GM21381 (cell line): Measurements from ENCODE around the gene ERGIC2.
"Not testable (repeated sequence)": the region's sequence is repeated elsewhere in the genome, so short reads cannot be mapped to it uniquely, and the experiment has no call there.

ENCODE experiments used
- ATAC-seq: cut with Tn5 transposase; IDR thresholded peaks from one replicate; pipeline ENCODE4 v1.9.1; 2021; ENCODE audit warnings: mild to moderate bottlenecking, moderate library complexity; ENCODE audit not compliant: unreplicated experiment

Gene ERGIC2

GRCh38 chr12:29304388-29304787, 76.6 kb downstream of the ERGIC2 start:
- no peak for ATAC-seq

DNA sequence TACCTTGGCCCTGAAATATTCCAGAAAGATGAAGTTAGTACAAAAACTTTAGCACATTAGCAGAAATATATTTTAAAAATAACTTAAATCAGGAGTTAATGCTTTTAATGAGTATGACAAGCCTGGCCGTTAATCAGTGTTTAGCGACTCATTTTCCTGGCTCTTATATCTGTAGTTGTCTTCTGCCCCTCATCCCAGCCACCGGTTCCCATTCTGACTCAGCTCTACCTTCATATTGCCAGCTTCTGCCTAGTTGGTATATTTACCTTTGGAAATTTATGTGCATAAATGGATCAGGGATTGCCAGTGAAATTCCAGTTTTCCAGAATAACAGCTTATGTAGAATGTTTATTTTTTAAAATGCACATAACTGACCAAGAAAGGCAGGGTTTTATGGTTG, 79.9 kb downstream of the ERGIC2 start:
- ATAC-seq = no peak

DNA sequence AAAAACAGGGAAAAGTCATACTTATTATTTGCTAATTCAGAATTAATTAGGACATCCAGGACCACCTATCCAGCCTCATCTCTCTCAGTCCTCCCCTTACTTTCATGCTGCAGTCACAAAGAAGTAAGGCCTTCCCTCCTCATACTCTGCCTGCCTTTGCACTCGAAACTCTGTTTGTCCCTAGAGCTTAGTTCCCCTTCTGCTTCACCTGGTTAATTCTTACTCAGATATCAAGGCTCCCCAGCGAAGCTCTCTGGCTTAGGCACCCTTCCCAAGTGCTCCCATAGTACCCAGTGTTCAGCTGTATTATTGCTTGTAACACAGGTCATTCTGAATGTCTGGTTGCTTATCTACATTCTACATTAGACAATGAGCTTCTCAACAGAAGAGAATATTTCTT, 81.3 kb downstream of the ERGIC2 start:
- ATAC-seq = no peak

DNA sequence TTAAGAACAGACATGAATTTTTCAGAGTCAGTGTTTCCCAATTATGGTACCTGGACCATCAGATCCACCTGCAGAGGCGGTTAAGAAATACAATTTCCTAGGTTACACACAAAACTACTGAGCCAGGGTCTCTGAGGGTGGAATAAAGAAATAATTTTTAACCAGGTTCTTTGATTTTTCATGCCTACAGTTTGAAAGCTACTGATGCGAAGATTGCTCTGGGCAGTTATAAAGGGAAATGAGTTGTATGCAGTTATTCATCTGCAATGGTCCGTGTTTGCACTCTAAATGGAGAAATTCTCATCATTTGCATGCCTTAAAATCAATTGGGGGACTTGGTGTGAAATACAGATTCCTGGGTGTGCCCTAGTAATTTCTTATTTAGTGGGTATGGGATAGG, 89.7 kb downstream of the ERGIC2 start:
- ATAC-seq = no peak

DNA sequence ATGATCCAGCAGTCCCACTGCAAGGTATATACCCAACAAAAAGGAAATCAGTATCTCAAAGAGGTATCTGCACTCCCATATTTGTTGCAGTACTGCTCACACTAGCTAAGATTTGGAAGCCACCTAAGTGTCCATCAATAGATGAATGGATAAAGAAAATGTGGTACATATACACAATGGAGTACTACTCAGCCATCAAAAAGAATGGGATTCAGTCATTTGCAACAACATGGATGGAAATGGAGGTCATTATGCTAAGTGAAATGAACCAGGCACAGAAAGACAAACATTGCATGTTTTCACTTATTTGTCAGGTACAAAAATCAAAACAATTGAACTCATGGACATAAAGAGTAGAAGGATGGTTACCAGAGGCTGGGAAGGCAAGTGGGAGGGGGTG, 90.5 kb downstream of the ERGIC2 start:
- not testable (repeated sequence) for ATAC-seq

DNA sequence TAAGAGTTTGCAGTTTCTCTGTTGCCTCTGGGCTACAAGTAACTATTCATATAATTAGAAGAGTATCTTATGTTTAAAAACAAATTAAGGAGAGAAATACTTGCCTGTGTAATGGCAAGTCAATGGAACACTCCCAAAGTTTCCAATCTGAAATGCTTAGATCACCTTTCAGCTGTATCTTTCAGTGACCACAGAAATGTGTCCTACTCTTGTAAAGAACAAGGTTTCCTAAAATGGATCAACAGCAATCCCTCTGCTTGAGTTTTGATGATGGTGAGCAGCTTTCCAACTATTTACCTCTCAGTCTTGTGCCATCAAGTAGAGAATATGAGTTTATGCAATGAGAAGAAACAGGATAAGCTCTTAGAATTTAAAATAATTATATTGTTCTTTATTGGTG, 92.9 kb downstream of the ERGIC2 start:
- ATAC-seq = no peak

DNA sequence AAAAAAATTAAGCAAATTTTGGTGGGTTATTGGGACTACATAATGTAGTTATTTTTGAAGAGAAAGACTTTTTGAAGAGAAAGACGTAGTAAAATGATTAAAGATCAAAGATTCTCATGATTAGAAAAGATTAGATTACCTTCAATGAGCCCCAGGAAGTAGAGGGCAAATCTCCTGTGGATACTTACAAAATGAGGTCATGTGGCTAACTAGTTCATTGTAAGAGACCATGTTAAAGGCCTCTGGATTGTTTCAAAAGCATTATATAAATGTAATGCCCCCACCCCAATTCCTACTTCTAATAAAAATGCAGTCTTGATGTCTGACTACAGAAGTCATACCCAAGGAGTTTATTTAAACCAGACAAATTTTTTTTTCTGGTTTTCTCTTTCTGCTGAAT, 93.3 kb downstream of the ERGIC2 start:
- ATAC-seq = no peak
